H9 (cell line): ENCODE measurements around the gene GABRD. TPM values are rescaled to one million over a fixed set of nuclear protein-coding genes. Genes with fewer than 3 reads are reported as not detected.

Experiments
- DNase-seq: peaks from one replicate; pipeline ENCODE4 v3.0.0-alpha.2; 2017
- H2AFZ ChIP-seq: one replicate; pipeline ENCODE4 v1.6.1; 2013; ENCODE audit warnings: mild to moderate bottlenecking, low read length, control low read depth, moderate library complexity
- H2AK5ac ChIP-seq: 2 replicates; pipeline ENCODE4 v1.6.1; 2013; ENCODE audit warnings: low read length, control low read depth, mixed read lengths; ENCODE audit not compliant: insufficient read length
- H2BK120ac ChIP-seq: one replicate; pipeline ENCODE4 v1.6.1; 2013; ENCODE audit warnings: low read depth, mild to moderate bottlenecking, low read length, control low read depth, inconsistent platforms; ENCODE audit not compliant: poor library complexity, severe bottlenecking
- H2BK12ac ChIP-seq: 2 replicates; pipeline ENCODE4 v1.6.1; 2013; ENCODE audit warnings: low read length, control low read depth, mixed read lengths, low read depth; ENCODE audit not compliant: insufficient read length
- H2BK15ac ChIP-seq: 2 replicates; pipeline ENCODE4 v1.6.1; 2013; ENCODE audit warnings: low read depth, low read length, control low read depth
- H2BK20ac ChIP-seq: one replicate; pipeline ENCODE4 v1.6.1; 2013; ENCODE audit warnings: low read depth, mild to moderate bottlenecking, low read length, control low read depth, inconsistent platforms; ENCODE audit not compliant: poor library complexity, severe bottlenecking
- H2BK5ac ChIP-seq: 2 replicates; pipeline ENCODE4 v1.6.1; 2013; ENCODE audit warnings: low read length, control low read depth, mixed read lengths; ENCODE audit not compliant: insufficient read length
- H3K14ac ChIP-seq: 2 replicates; pipeline ENCODE4 v1.6.1; 2013; ENCODE audit warnings: low read length, control low read depth; ENCODE audit not compliant: insufficient read depth
- H3K18ac ChIP-seq: 2 replicates; pipeline ENCODE4 v1.6.1; 2013; ENCODE audit warnings: low read depth, mild to moderate bottlenecking, mixed read lengths, low read length, control low read depth; ENCODE audit not compliant: insufficient read length
- H3K23ac ChIP-seq: 2 replicates; pipeline ENCODE4 v1.6.1; 2013; ENCODE audit warnings: low read length, control low read depth, mixed read lengths, low read depth; ENCODE audit not compliant: insufficient read length
- H3K23me2 ChIP-seq: 2 replicates; pipeline ENCODE4 v1.6.1; 2013; ENCODE audit warnings: low read depth, mild to moderate bottlenecking, mixed read lengths, low read length, control low read depth; ENCODE audit not compliant: insufficient read length, poor library complexity, severe bottlenecking
- H3K27ac ChIP-seq: 2 replicates; pipeline ENCODE4 v1.5.1; 2013; ENCODE audit warnings: low read length, control low read depth, mixed read lengths, low read depth; ENCODE audit not compliant: insufficient read length
- H3K27me3 ChIP-seq: 2 replicates; pipeline ENCODE4 v1.6.1; 2013; ENCODE audit warnings: low read length, control low read depth, inconsistent platforms; ENCODE audit not compliant: insufficient read depth
- H3K4ac ChIP-seq: 2 replicates; pipeline ENCODE4 v1.6.1; 2013; ENCODE audit warnings: low read depth, mild to moderate bottlenecking, control low read depth, inconsistent platforms, low read length, moderate library complexity
- H3K4me1 ChIP-seq: 2 replicates; pipeline ENCODE4 v1.6.1; 2013; ENCODE audit warnings: low read length, control low read depth, inconsistent platforms; ENCODE audit not compliant: insufficient read depth
- H3K4me2 ChIP-seq: 2 replicates; pipeline ENCODE4 v1.6.1; 2013; ENCODE audit warnings: low read length, control low read depth, mixed read lengths; ENCODE audit not compliant: insufficient read length, insufficient read depth
- H3K56ac ChIP-seq: 2 replicates; pipeline ENCODE4 v1.6.1; 2013; ENCODE audit warnings: low read depth, mild to moderate bottlenecking, mixed read lengths, low read length, control low read depth; ENCODE audit not compliant: insufficient read length
- H3K79me1 ChIP-seq: 2 replicates; pipeline ENCODE4 v1.6.1; 2013; ENCODE audit warnings: low read depth, mild to moderate bottlenecking, moderate library complexity, low read length, control low read depth, inconsistent platforms; ENCODE audit not compliant: insufficient read depth, poor library complexity, severe bottlenecking
- H3K79me2 ChIP-seq: 2 replicates; pipeline ENCODE4 v1.6.1; 2013; ENCODE audit warnings: low read length, control low read depth, inconsistent platforms; ENCODE audit not compliant: insufficient read depth
- H3K9ac ChIP-seq: 2 replicates; pipeline ENCODE4 v1.6.1; 2013; ENCODE audit warnings: low read length, control low read depth, mixed read lengths; ENCODE audit not compliant: insufficient read length; ENCODE audit errors: extremely low read depth
- H3K9me3 ChIP-seq: one replicate; pipeline ENCODE4 v1.6.1; 2013; ENCODE audit warnings: low read depth, low read length, inconsistent platforms; ENCODE audit not compliant: control insufficient read depth
- H3T11ph ChIP-seq: one replicate; pipeline ENCODE4 v1.6.1; 2013; ENCODE audit warnings: mild to moderate bottlenecking, low read length, control low read depth, inconsistent platforms
- H4K20me1 ChIP-seq: one replicate; pipeline ENCODE4 v1.6.1; 2013; ENCODE audit not compliant: control insufficient read depth, insufficient read length, insufficient read depth
- H4K5ac ChIP-seq: 2 replicates; pipeline ENCODE4 v1.6.1; 2013; ENCODE audit warnings: low read depth, mild to moderate bottlenecking, mixed read lengths, low read length, control low read depth; ENCODE audit not compliant: insufficient read length
- H4K8ac ChIP-seq: replicated peaks from 2 replicates; pipeline ENCODE4 v1.6.1; 2013; ENCODE audit warnings: low read length, control low read depth, mixed read lengths, low read depth; ENCODE audit not compliant: insufficient read length
- H4K91ac ChIP-seq: 2 replicates; pipeline ENCODE4 v1.6.1; 2013; ENCODE audit warnings: low read depth, mild to moderate bottlenecking, moderate library complexity, mixed read lengths, low read length, control low read depth; ENCODE audit not compliant: insufficient read length
- H3K27ac Mint-ChIP-seq, 3 experiments: 2 replicates in 2 of 3; 3 replicates in 1 of 3; pipeline ENCODE4 v1.8.0; 2020 to 2021; ENCODE audit warnings: mixed read lengths in 3 of 3, mild to moderate bottlenecking in 1 of 3, moderate library complexity in 1 of 3
- H3K27me3 Mint-ChIP-seq: 2 replicates; pipeline ENCODE4 v1.8.0; 2021; ENCODE audit warnings: low read depth, mild to moderate bottlenecking, moderate library complexity, mixed read lengths
- H3K36me3 Mint-ChIP-seq, 3 experiments: 2 replicates in 2 of 3; 3 replicates in 1 of 3; pipeline ENCODE4 v1.8.0; 2020 to 2021; ENCODE audit warnings: low read depth in 3 of 3, mixed read lengths in 3 of 3; ENCODE audit not compliant: insufficient read depth in 1 of 3
- H3K4me1 Mint-ChIP-seq, 2 experiments: 2 replicates each; pipeline ENCODE4 v1.8.0; 2020; ENCODE audit warnings: mixed read lengths in 2 of 2
- H3K4me3 Mint-ChIP-seq, 2 experiments: 2 replicates in 1 of 2; 3 replicates in 1 of 2; pipeline ENCODE4 v1.8.0; 2020 to 2021; ENCODE audit warnings: mild to moderate bottlenecking in 2 of 2, mixed read lengths in 2 of 2, moderate library complexity in 1 of 2
- H3K9me3 Mint-ChIP-seq, 2 experiments: 2 replicates in 1 of 2; 3 replicates in 1 of 2; pipeline ENCODE4 v1.8.0; 2020; ENCODE audit warnings: mild to moderate bottlenecking in 2 of 2, mixed read lengths in 2 of 2, moderate library complexity in 1 of 2
- WGBS: extraction: QIAGEN DNeasy Blood & Tissue Kit; methylation state at CpG from one replicate; pipeline ENCODE4 v1.1.7; 2013; ENCODE audit warnings: missing lambda C conversion rate, low lambda C conversion rate, mixed read lengths; ENCODE audit not compliant: insufficient read length; ENCODE audit errors: extremely low coverage; 5-methylcytosine and 5-hydroxymethylcytosine counted together
- total RNA-seq: library from RNA; stranded (reverse); gene quantifications from 2 replicates; pipeline ENCODE4 v1.2.1, GENCODE V29; 2021
- TF ChIP-seq, protein P1 (sequence below): fragments of 200-600 bp; sonication (generic); conservative IDR thresholded peaks from 3 replicates; pipeline ENCODE4 v1.8.0; 2021; ENCODE audit warnings: antibody characterized with exemption, mild to moderate bottlenecking

Gene GABRD
- total RNA-seq, 1 experiment from 2014 or later = 0.59 TPM

DNA sequence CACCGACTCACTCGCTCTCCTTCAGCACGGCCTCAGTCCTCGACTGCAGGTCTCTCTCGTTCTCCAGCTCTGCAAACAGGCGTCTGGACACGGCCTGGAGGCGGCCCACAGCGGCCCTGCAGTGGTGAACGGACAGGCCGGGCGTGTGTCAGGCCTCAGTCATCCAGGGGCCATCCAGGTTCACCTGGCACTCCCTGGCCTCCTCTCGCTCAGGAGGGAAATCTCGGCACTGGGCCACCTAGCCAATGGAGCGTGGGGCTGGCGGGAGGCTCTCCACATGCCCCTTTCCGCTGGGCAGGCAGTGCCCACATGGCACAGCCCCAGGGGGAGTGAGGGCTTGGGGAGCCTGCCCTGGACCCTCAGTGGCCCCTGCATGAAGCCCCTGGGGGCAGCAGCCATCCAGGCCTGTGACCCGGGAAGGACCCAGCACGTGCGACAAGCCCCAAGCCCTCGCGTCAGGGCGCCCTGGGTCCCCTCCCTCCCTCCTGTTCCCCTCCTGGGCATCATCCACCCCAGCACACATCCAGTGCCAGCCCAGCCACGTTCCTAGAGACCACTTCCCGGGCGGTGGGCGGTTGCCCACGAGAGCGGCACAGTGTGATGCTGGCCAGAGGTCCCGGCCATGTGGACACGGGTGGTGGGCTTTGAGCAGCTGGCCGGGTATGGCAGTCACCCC, 33.6 kb upstream of the GABRD start:
- no peak overlapping the region for H3K27ac ChIP-seq
- Mint-ChIP-seq H3K9me3 (no peaks in the 10 kb centered on the region), H3K4me3 (no peak overlapping the region), H3K27ac (peak overlapping the region in 1 of 3 experiments; percentile 58; a peak in 3 of 7 replicates), H3K36me3 (no peaks in the 10 kb centered on the region), H3K4me1 (peaks cover 7 to 13% of the 10 kb centered on the region in 2 experiments), H3K27me3 (no peaks in the 10 kb centered on the region; the same call in 1 of the 2 replicates)
- no peaks in the 10 kb centered on the region; the same call in 1 of the 2 replicates for H3K4me1 ChIP-seq
- no peaks in the 10 kb centered on the region for H3K79me2 ChIP-seq
- no peak overlapping the region for H3K9ac ChIP-seq
- no peak overlapping the region for H2BK120ac ChIP-seq
- H3K56ac ChIP-seq = no peak overlapping the region
- no peak overlapping the region for H2BK20ac ChIP-seq
- TF ChIP-seq, protein P1, sequence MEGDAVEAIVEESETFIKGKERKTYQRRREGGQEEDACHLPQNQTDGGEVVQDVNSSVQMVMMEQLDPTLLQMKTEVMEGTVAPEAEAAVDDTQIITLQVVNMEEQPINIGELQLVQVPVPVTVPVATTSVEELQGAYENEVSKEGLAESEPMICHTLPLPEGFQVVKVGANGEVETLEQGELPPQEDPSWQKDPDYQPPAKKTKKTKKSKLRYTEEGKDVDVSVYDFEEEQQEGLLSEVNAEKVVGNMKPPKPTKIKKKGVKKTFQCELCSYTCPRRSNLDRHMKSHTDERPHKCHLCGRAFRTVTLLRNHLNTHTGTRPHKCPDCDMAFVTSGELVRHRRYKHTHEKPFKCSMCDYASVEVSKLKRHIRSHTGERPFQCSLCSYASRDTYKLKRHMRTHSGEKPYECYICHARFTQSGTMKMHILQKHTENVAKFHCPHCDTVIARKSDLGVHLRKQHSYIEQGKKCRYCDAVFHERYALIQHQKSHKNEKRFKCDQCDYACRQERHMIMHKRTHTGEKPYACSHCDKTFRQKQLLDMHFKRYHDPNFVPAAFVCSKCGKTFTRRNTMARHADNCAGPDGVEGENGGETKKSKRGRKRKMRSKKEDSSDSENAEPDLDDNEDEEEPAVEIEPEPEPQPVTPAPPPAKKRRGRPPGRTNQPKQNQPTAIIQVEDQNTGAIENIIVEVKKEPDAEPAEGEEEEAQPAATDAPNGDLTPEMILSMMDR = no peak
- no peak overlapping the region for H2BK12ac ChIP-seq
- H4K91ac ChIP-seq = no peak overlapping the region
- no peak overlapping the region for H3K18ac ChIP-seq
- no peaks in the 10 kb centered on the region for H3K23me2 ChIP-seq
- H3T11ph ChIP-seq = no peak overlapping the region
- no peak overlapping the region for H2AK5ac ChIP-seq
- no peaks in the 10 kb centered on the region for H3K79me1 ChIP-seq
- H2AFZ ChIP-seq = no peak overlapping the region
- no peak overlapping the region for H3K4ac ChIP-seq
- H3K9me3 ChIP-seq = no peaks in the 10 kb centered on the region
- no peak overlapping the region for H2BK15ac ChIP-seq
- H4K8ac ChIP-seq = no peak overlapping the region
- H3K27me3 ChIP-seq = no peaks in the 10 kb centered on the region
- no peak for DNase-seq
- no peak overlapping the region for H2BK5ac ChIP-seq
- no CpG with 5 or more reads among the region's 32 CpGs for WGBS
- H4K20me1 ChIP-seq = no peaks in the 10 kb centered on the region
- no peak overlapping the region for H3K4me2 ChIP-seq
- no peak overlapping the region for H3K14ac ChIP-seq
- H3K23ac ChIP-seq = no peak overlapping the region
- H4K5ac ChIP-seq = no peak overlapping the region
